Stimulated activated CD8-positive, alpha-beta memory T cell treated with anti-CD3 and anti-CD28 coated beads, Interleukin-12 subunit alpha, Interleukin-12 subunit beta, amount 100 ng/mL, for 4 hours (primary cell): ENCODE data around the gene INTU.
"Not testable (repeated sequence)": the region's sequence is repeated elsewhere in the genome, so short reads cannot be mapped to it uniquely, and the experiment has no call there.

Source experiments
- DNase-seq: peaks from one replicate; pipeline ENCODE4 v3.0.0-alpha.2; 2020; ENCODE audit warnings: low read depth

INTU gene

GRCh38 chr4:127632420-127633403 is at the start of gene INTU:
INTU (plus strand) TSS chr4:127632957; CDS start chr4:127633035, 78 bp downstream.
- no peak for DNase-seq

- DNase-seq: not testable (repeated sequence)
Observed at GRCh38 chr4:127586496-127586895, 46.3 kb upstream of the INTU start.

- DNase-seq: no peak
Observed at GRCh38 chr4:127586922-127587571, 45.7 kb upstream of the INTU start.

GRCh38 chr4:127589153-127589552 is 43.6 kb upstream of the INTU start:
- not testable (repeated sequence) for DNase-seq

GRCh38 chr4:127598656-127599055 is 34.1 kb upstream of the INTU start:
- no peak for DNase-seq

GRCh38 chr4:127601029-127601428 is 31.7 kb upstream of the INTU start:
- no peak for DNase-seq

- no peak for DNase-seq
Observed at GRCh38 chr4:127604949-127605709, 27.6 kb upstream of the INTU start.

GRCh38 chr4:127606823-127607222 is 25.9 kb upstream of the INTU start:
- no peak for DNase-seq

- DNase-seq: no peak
Observed at GRCh38 chr4:127609484-127609883, 23.3 kb upstream of the INTU start.

- DNase-seq: no peak
Observed at GRCh38 chr4:127610488-127610887, 22.3 kb upstream of the INTU start.

GRCh38 chr4:127616898-127617297 is 15.9 kb upstream of the INTU start:
- DNase-seq: no peak

- DNase-seq: no peak
Observed at GRCh38 chr4:127618427-127618826, 14.3 kb upstream of the INTU start.

- no peak for DNase-seq
Observed at GRCh38 chr4:127622621-127622920, 10.2 kb upstream of the INTU start.

GRCh38 chr4:127622921-127623796 is 9.6 kb upstream of the INTU start:
- no peak for DNase-seq

- no peak for DNase-seq
Observed at GRCh38 chr4:127623797-127624083, 9.0 kb upstream of the INTU start.

- no peak for DNase-seq
Observed at GRCh38 chr4:127624173-127624572, 8.6 kb upstream of the INTU start.

- DNase-seq: no peak
Observed at GRCh38 chr4:127629371-127629770, 3.4 kb upstream of the INTU start.

- no peak for DNase-seq
Observed at GRCh38 chr4:127630152-127630551, 2.6 kb upstream of the INTU start.

GRCh38 chr4:127631420-127631819 is 1.3 kb upstream of the INTU start:
- DNase-seq: no peak

GRCh38 chr4:127634181-127634580 is 1.4 kb downstream of the INTU start:
- DNase-seq: no peak

GRCh38 chr4:127641524-127641923 is 8.8 kb downstream of the INTU start:
- DNase-seq: no peak

- no peak for DNase-seq
Observed at GRCh38 chr4:127642169-127642568, 9.4 kb downstream of the INTU start.
